GM18511 (cell line): ENCODE measurements around the gene RASSF7.
"Not testable (repeated sequence)": the region's sequence is repeated elsewhere in the genome, so short reads cannot be mapped to it uniquely, and the experiment has no call there.

Experiments used
- ATAC-seq: cut with Tn5 transposase; IDR thresholded peaks from one replicate; pipeline ENCODE4 v1.9.1; 2021; ENCODE audit warnings: mild to moderate bottlenecking, moderate library complexity; ENCODE audit not compliant: unreplicated experiment

The RASSF7 gene, protein sequence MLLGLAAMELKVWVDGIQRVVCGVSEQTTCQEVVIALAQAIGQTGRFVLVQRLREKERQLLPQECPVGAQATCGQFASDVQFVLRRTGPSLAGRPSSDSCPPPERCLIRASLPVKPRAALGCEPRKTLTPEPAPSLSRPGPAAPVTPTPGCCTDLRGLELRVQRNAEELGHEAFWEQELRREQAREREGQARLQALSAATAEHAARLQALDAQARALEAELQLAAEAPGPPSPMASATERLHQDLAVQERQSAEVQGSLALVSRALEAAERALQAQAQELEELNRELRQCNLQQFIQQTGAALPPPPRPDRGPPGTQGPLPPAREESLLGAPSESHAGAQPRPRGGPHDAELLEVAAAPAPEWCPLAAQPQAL

DNA sequence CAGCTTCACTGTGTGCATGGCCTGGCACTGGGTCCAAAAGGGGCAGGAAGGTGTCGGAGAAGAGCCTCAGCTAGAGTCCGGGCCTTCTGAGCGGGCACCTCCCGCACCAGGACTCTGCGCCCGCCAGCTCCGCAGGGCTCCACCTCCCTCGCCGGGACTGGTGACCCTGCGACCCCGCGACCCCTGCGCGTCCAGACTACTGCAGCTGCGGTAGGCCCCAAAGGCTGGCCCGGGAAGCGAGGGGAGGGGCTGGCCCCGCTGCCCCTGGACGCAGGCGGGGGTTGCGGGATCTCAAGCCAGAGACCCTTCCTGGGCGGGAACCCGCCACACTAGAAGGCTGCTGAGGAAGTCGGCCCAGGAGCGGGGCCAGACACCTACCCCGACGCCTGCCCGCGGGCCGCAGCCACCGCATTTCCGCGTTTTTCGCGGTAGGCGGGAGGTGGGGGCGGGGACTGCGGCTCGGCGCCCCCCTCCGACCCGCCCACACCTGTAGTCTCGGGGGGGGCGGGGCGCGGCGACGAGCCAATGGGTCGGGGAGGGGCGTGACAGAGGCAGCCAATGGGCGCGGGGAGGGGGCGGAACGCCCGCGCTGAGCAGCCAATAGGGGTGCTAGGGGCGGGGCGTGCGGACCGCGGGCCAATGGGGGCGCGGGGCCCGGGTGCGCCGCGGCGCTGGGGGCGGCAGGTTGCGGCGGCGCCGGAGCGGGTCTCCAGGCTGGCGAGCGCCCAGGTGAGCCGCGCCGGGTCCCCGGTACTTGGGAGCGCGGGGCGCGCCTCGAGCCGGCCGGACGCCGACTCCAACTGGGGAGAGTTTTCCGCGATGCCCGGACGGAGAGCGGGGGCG, at the start of gene RASSF7, which contains the start of gene LMNTD2:
RASSF7 (plus strand) TSS at position 666 of the 843 bp plus-strand sequence. CDS start 799 bp downstream, outside the sequence.
LMNTD2 (minus strand) TSS at position 434 of the 843 bp plus-strand sequence; CDS start at position 412, 22 bp downstream.
- ATAC-seq, result peak; percentile 71

DNA sequence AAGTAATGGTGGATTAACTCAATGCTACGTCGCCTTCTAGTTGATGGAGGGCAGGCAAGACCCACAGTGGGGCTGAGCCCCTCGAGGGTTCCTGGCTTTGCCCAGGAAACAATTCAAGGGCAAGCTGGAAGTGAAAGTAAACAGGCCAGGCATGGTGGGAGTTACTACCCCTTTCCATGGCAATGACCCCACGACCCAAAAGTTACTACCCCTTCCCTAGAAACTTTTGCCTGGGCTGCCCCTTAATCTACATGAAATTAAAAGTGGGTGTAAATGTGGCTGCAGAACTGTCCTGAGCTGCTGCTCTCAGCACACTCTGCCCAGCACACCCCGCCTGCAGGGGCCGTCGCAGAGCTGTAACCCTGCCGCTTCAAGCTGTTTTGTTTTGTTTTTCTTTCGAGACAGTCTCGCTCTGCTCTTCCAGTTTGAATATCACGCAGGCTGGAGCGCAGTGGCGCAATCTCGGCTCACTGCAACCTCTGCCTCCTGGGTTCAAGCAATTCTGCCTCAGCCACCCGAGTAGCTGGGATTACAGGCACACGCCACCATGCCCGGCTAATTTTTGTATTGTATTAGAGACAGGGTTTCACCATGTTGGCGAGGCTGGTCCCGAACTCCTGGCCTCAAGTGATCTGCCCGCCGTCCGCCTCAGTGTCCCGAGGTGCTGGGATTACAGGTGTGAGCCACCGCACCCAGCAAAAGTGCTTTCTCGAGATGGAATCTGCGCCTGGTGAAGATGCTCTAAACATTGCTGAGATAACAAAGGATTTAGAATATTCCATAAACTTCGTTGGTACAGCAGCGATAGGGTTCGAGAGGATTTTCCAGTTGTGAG, 47.8 kb upstream of the RASSF7 start:
- ATAC-seq, result no peak

DNA sequence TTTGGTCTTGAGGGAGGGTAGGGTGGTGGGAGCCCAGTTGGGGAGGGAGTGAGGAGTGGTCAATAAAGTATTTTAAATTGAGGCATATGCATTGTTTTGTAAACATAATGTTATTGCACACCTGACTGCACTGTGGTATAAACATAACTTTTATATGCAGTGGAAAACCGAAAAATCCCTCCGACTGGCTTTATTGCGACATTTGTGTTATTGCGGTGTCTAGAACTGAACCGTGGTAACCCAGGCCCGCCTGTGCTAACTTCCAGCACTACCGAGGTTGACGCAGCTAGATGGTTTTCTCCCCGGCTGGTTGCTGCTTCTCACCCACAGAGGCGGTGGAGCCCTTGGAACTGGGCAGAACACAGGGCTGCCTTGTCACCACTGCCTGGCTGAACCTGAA, 46.2 kb upstream of the RASSF7 start:
- ATAC-seq, result no peak

DNA sequence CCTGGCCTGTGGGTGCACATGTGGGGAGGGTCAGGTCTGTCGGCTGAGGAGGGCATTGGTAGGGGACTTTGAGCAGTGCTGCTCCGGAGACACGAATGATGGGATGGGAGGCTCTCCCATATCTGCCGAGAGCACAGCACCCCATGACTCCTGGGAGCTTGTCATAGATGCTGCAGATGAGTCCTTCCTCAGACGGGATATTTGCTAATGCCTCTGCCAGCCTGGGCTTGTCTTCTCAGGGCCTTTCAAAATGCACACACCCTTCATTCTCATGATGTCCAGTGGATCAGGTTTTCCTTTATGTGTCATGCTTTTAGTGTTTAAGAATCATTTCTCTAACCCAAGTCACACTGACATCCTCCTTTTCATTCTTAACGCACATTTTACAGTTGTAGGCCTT, 45.6 kb upstream of the RASSF7 start:
- no peak for ATAC-seq

DNA sequence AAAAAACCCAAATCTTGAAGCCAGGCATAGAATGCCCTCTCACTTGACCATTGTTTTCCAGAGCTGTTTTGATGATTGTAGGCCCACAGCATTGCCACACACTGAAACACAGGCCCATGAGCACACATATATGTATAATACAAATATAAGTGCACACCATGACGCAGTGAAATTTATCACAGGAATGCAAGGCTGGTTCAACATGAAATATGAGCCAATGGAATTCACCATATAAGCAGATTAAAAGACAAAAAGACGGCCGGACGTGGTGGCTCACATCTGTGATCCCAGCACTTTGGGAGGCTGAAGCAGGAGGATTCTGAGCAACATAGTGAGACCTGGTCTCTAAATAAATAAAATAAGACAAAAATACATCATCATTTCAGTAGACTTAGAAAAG, 44.4 kb upstream of the RASSF7 start:
- ATAC-seq, result no peak

DNA sequence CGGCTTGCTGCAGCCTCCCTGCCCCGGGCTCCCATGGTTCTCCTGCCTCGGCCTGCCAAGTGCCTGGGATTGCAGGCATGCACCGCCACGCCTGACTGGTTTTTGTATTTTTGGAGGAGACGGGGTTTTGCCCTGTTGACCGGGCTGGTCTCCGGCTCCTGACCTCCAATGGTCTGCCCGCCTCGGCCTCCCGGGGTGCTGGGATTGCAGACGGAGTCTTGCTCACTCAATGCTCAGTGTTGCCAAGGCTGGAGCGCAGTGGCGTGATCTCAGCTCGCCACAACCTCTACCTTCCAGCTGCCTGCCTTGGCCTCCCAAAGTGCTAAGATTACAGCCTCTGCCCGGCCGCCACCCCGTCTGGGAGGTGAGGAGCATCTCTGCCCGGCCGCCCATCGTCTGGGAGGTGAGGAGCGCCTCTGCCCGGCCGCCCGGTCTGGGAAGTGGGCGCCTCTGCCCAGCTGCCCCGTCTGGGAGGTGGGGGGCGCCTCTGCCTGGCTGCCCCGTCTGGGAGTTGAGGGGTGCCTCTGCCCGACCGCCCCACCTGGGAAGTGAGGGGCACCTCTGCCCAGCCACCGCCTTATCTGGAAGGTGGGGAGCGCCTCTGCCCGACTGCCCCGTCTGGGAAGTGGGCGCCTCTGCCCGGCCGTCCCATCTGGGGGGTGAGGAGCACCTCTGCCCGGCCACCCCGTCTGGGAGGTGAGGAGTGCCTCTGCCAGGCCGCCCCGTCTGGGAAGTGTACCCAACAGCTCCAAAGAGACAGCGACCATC, 43.7 kb upstream of the RASSF7 start:
- not testable (repeated sequence) for ATAC-seq

DNA sequence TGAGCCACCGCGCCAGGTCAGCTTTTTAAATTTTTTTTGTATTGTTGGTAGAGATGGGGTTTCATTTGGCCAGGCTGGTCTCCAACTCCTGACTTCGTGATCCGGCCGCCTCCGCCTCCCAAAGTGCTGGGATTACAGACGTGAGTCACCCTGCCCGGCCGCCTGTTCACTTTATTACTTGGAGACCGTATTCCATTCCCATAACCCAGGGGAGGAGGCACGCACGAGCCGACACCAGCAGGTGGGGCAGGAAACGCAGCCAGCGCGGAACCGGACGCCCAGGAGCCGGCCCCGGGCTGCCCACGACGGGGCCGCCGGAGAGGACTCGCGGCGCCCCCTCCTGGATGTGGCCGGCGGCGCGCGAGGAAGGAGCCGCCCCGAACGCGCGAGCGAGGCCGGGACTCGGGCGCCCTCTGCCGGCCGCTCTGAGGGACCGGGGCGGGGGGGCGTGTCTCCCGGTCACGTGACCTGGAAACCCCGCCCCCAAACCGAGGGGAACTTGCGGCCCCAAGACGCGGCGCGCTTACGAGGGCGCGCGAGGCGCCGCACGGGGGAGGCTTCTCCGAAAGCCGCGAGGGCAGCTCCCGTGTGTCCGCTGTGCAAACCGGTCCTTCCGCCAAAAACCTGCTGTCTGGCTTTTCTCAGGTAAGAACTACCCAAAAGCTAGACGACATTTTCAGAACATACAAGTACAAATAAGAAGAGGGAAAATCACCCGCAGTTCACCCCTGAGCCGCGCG, 42.1 kb upstream of the RASSF7 start:
- peak; percentile 73 for ATAC-seq

DNA sequence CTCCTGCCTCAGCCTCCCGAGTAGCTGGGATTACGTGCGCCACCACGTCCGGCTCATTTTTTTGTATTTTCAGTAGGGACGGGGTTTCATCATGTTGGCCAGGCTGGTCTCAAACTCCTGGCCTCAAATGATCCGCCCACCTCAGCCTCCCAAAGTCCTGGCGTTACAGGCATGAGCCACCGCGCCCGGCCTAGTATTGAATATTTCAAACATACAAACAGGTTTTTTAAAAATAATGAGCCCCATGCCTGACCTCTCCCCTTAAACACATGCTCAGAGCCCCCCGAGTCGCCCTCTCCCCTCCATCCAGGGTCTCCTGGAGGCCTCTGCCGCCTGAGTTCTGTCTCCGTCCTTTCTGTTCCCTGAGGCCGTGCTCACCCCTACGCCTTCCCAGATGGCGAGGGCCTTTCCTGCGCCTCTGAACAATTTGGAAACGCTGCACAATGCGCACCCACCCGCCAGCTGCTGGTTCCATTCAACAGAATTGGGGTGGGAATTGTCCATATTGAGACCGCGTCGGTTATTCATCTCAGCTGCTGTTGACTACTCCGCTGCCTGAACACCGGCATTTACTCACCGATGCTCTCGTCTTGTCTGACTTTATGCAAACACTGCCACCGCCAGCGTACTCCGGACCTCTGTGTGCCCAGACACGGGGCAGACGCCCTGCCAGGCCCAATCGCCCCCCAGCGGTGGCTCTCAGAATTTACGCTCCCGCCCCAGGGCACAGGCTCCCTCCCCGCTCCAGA, 40.2 kb upstream of the RASSF7 start:
- ATAC-seq, result no peak

DNA sequence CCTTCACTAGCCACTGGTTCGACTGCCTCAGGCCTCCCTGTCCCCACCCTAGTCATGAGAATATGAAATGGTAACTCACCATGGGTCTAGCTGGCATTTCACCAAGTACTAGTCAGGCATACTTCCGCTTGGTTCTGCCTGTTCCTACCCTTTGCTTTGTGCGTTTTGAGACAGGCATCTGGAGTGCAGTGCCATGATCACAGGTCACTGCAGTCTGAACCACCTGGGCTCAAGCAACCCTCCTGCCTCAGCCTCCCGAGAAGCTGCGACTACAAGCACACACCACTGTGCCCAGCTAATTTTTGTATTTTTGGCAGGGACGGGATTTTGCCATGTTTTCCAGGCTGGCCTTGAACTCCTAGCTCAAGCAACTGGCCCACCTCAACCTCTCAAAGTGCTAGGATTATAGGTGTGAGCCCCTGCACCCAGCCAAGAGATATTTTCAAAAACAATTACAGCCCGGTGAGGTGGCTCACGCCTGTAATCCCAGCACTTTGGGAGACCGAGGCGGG, 39.5 kb upstream of the RASSF7 start:
- no peak for ATAC-seq

DNA sequence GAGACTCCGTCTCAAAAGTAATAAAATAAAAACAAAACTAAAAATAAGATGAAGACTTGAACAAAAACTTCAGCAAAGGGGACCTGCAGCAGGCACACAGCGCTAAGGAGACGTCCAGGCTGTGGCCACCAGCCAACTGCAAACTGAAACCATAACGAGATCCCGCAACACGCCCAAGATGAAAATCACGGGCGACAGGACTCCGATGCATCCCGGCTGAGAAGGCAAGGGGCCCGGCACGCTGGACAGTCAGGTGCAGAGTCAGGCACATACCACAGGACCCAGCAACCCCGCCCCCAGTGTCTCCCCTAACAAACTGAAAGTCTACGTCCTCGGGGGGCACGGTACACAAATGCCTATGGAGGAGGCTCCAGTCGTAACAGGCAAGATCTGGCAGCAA, 34.6 kb upstream of the RASSF7 start:
- ATAC-seq, result no peak

DNA sequence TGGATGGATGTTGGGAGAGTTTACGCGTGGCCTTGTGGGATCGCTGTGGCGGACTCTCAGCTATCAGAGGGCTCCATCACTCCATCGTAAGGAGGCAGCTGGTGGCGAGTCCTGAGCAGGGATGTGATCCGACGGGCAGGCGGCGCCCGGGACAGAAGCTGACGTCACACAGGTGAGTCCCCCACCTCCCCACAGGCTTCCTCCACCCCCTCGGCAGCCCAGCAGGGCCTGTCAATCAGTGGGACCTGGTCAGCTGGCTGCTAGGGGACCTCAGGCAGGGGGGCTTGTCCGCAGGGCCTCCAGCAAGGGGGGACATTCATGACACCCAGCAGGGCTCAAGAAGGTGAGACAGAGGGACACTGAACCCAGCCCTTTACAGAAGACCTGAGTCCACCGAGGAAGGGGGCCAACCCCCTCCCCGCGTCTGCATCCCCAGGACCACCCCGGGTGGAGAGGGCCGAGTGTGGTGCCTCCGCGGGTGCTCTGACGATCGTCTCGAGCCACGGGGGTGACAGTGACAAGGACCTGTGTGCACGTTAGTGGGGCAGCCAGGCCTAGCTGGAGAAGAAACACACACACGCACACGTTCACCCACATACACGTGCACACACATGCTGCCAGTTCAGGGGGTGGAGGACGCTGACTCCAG, 32.5 kb upstream of the RASSF7 start:
- no peak for ATAC-seq

DNA sequence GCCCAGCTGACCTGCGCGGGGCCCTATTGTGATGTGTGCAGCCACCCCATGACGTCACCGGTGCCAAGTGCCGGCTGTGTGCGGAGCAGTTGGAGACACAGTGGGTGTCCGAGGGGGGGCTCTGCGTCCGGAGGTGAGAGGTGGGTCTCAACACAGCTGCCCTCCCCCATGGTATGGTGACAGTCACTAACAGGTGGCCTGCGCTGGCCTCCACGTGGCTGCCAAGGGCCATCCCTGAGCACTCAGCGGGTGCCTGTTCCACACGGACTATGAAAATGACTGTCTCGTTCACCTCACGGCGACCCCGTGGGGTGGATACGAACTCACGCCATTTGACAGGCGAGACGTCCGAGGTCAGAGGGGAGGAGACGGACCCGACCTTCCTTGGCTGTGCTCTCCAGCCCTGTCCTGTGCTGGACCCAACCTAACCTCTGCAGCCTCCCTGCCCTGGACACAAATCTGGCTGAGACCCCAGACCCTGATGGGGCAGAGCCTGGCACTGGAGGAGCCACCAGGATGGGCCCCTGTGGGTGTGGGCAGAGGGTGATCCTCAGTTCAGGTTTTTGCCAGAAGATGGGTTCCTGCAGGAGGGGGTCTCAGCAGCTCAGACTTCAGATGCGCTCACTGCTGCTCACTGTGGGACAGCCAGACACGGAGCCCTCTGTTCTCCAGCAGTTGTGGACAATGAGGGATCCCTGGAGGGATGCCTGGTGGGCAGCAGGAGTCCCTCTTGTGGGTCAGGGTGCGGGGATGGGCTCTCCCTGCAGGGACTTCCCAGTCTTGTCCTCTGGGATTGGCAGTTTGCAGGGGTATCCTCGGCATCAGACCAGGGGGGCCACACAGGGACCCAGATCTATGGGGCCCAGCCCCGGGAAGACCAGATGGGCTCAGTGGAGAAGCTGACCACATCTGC, 31.7 kb upstream of the RASSF7 start:
- no peak for ATAC-seq

DNA sequence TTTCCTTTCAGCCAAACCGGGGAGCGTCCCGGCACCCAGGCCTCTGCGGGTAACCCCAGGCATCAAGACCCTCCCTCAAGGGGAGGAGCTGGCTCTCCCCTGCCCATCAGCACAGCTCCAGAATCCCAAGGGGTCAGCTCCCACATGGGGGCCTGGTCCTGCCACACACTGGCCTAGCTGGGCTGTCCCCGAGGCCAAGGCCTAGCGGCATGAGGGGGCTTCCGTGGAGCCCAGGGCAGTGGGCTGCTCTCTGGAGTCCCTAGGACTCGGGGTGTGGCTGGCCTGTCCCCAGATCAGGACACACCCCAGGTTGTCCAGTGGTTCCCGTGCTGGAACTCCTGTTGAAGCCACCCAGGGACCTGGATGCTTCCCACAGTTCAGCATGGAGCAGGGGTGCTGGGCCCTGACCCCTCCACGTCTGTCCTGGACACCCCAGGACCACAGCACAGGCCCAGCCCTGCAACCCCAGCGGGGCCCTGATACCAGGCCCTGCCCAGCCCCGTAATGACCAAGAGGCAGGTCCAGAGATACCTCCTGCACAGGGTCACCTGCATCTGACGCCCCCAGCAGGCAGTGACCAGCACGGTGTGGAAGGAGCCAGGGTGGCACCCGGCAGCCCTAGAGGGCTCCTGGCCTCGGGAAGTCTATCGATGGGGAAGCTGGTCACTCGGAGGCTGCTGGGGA, 30.9 kb upstream of the RASSF7 start:
- no peak for ATAC-seq

DNA sequence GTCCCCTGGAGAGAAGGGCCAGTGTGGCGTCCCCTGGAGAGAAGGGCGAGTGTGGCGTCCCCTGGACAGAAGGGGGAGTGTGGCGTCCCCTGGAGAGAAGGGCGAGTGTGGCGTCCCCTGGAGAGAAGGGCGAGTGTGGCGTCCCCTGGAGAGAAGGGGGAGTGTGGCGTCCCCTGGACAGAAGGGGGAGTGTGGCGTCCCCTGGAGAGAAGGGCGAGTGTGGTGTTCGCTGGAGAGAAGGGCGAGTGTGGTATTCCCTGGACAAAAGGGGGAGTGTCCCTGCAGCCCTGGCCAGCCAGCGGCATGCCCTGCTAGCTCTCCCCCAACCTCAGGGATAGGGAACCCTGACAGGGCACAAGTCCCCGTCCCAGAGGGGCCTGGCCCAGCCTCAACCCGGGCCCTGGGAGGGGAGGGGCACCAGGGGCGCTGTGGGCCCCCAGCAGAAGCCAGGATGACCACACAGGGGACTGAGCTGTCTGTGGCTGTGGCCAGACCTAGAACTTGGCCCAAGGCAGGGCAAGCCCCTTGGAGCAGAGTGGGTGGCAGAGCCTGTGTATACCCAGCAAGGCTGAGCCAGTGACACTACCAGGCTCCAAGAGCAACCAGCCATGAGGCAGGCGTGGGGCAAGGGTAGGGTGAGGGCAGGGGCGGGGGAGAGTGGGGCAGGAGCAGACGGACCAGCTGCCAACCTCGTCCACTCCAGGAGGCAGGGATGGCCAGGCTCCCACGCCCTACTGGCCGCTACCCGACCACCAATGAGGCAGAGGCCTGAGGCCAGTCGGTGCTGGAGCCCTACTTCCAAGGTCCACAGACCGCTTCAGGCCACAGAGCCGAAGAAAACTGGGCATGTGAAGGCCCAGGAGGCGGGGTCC, 29.6 kb upstream of the RASSF7 start:
- no peak for ATAC-seq

DNA sequence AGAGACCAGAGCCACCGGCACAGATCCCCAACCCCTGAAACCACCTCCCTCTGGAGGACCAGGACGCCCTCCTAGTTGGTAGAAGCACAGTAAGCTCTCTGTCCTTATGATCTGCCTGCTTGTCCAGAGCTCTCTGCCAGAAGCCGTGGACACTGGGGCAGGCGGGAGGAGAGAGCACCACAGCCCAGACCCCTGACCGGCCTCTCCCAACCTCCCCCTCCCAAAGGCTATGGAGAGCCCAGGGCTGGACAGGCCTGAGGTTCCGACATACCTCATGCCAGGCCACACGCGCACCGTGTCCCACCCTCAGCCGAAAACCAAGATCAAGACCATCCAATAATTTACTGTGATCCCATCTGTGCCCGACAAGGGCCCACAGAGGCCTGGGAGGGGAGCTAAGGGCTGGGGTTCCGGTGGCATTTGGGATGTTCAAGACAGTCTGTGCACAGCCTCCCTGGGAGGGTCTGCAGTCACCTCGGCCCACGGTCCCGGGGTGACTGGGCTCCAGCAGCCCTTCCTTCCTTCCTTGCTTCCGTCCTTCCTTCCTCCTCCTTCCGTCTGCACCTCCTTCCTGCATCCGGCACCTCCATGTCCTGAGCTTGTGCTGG, 28.7 kb upstream of the RASSF7 start:
- ATAC-seq, result no peak
